Stimulated activated CD8-positive, alpha-beta memory T cell treated with anti-CD3 and anti-CD28 coated beads, Interleukin-12 subunit alpha, Interleukin-12 subunit beta, amount 100 ng/mL, for 24 hours (primary cell): ENCODE results near the gene HLA-G.
"Not testable (repeated sequence)": the region's sequence is repeated elsewhere in the genome, so short reads cannot be mapped to it uniquely, and the experiment has no call there.

Experiments
- DNase-seq: peaks from one replicate; pipeline ENCODE4 v3.0.0-alpha.2; 2020; ENCODE audit errors: extremely low read depth

HLA-G gene

GRCh38 chr6:29827579-29828470, at the start of gene HLA-G:
Gene HLA-G (plus strand): TSS chr6:29827825. CDS start chr6:29827845, 20 bp downstream.
- DNase-seq = no peak

GRCh38 chr6:29780019-29780698, 47.5 kb upstream of the HLA-G start:
- not testable (repeated sequence) for DNase-seq

DNA sequence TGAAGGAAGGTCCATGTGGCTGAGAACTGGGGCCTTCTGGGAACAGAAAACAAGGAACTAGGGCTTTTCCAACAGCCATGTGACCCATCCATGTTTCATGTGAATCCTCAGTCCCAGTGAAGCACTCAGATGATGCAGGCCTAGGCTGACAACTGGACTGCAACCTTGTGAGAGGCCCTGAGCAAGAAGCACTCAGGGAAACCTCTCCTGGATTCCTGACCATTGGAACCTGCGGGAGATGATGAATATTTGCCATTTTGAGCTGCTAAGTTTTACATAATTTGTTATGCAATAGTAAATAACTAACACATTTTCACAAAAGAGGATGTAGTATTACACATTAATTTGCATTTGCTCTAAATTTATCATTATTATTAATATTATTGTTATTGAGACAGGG, 38.4 kb upstream of the HLA-G start:
- no peak for DNase-seq

DNA sequence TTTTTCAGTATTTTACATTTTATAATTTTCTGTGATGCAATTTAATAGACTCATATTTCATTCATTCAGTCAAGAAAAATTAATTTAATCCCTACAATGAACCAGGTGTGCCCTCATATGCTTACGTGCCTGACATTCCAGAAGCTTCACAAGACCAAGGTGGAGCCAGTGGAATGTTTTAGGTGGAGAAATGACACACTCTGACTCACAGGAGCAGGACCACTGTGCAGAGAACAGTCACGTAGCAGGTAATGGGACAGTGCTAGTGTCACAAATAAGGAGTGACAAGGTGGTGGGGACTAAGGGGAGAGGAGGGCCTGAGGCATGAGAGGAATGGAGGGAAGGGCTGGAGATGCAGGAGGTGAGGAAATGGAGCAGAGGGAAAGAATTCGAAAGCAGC, 37.0 kb upstream of the HLA-G start:
- DNase-seq = no peak

GRCh38 chr6:29791162-29791561, 36.5 kb upstream of the HLA-G start:
- DNase-seq = no peak

DNA sequence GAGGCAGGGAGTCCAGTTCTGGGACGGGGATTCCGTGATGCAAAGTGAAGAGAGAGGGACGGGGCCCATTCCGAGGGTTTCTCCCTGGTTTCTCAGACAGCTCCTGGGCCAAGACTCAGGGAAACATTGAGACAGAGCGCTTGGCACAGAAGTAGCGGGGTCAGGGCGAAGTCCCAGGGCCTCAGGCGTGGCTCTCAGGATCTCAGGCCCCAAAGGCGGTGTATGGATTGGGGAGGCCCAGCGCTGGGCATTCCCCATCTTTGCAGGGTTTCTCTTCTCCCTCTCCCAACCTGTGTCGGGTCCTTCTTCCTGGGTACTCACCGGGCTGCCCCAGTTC, 35.9 kb upstream of the HLA-G start:
- DNase-seq = no peak

GRCh38 chr6:29792123-29793035, 35.2 kb upstream of the HLA-G start:
- DNase-seq = no peak

DNA sequence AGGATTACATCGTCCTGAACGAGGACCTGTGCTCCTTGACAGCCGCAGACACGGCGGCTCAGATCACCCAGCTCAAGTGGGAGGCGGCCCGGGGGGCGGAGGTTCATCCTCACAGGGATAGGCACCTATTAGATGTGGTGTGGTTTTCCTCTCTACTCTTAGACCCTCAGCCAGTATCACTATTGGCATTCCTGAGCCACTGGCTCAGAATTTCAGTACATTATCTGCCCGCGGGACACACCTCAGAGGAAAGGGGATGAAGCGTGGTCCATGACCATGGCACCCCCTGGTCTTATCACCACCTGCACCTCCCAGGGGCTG, 34.6 kb upstream of the HLA-G start:
- no peak for DNase-seq

DNA sequence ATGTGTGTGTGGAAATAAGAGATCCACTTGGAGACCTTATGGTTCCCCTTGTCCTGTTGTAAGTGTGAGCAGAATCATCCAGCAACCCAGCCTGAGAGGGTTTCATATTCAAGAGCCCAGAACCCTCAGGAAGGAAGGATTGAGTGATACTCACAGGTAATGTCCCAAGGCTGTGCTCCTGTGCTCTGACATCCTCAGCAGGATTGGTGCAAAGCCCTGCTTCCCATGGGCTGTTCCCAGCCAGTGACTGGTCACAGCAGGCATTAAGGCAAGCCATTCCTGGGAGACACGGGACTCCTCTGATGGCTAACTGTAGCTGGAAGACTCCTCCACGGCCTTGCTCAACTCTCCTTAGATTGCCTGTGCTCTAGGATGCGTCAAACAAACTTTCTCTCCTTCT, 33.8 kb upstream of the HLA-G start:
- DNase-seq = no peak

GRCh38 chr6:29796026-29796425, 31.6 kb upstream of the HLA-G start:
- DNase-seq = no peak

GRCh38 chr6:29797135-29797534, 30.5 kb upstream of the HLA-G start:
- DNase-seq = no peak

DNA sequence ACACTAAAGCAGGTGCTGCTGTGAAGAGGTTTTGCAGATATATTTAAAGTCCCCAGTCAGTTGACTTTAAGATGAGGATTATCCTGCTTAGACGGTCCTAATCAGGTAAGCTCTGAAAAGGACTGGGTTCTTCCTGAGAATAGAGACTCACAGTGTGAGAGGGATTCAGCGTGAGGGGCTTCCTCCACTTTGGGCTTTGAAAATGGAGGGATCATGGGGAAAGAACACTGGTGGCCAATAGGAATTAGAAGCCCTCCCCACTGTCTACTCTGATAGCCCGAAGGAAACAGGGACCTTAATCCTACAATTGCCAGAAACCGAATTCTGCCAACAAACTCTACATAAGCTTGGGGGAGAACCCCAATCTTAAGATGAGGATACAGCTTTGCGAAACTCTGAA, 29.7 kb upstream of the HLA-G start:
- DNase-seq = no peak

DNA sequence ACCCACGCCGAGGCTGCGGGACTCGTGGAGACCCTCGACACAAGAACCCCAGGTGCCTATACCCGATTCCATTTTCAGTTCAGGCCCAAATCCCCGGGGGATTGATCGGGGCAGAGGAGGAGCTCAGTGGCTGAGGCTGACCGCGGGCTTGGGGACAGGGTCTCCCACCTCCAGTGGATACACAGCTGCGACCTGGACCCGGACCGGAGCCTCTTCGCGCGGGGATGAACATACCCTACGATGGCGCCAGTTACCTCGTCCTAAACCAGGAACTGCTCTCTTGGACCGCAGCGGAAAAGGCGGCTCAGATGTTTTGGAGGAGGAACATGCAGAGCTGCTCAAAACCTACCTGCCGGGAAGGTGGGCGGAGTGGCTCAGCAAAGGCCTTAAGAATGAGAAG, 27.4 kb upstream of the HLA-G start:
- no peak for DNase-seq

GRCh38 chr6:29806387-29806786, 21.2 kb upstream of the HLA-G start:
- no peak for DNase-seq

GRCh38 chr6:29809249-29809648, 18.4 kb upstream of the HLA-G start:
- DNase-seq = no peak

DNA sequence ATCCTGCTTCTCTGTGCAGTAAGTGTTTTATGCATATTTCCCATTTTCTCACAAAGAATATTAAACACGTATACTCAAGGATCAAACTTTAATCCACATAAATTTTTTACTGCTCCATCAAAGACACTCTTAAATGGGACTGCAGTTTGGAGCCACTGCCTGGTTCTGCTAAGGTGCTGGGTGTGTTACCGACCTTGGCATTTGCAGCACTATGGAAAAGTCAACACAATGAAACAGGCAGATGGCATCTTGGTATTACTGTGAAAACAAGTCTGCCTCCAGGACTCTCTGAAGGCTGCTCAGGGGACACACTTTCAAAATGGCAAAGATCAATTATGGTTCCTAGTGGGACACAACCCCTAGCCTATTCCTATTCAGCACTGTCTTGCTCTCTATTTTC, 17.3 kb upstream of the HLA-G start:
- no peak for DNase-seq

- no peak for DNase-seq
Measured at GRCh38 chr6:29811377-29811776, 16.2 kb upstream of the HLA-G start.

DNA sequence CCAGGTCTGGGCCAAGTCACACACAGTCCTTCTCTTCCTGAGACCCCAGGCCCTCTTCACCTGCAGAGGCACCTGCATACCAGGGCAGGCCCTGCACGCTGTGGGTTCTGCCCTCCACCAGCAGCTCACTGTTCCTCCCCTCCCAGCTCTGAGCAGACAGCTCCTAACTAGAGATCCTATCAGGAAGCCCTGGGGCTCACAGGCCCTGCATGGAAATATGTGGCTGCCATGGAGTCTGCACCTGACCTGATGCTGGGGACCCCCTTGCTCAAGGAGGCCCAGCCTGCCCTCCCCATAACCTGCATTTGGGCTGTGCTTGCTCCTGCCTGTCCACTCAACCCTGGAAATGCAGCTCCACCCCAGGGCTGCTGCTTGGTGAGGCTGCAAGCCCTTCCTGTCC, 14.6 kb upstream of the HLA-G start:
- no peak for DNase-seq

DNA sequence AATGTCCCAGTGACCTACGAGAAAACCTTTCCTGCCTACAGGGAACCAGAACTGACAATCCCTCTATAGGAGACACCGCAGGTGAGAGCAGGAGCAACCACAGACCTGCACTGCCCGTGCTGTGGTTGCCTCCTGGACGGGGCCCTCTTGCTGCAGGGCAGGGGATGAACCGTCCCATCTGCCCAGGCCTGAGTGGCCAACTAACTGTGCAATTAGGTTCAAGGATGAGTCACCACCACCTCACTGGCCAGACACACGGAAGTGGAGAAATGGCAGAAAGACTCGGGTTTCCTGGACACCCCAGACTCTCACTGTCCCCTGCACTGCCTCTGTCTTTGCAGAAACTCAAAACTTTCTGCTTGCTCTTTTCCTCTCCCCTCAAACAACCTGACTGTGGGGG, 13.8 kb upstream of the HLA-G start:
- no peak for DNase-seq

- DNase-seq = no peak
Measured at GRCh38 chr6:29814379-29815117, 13.1 kb upstream of the HLA-G start.

DNA sequence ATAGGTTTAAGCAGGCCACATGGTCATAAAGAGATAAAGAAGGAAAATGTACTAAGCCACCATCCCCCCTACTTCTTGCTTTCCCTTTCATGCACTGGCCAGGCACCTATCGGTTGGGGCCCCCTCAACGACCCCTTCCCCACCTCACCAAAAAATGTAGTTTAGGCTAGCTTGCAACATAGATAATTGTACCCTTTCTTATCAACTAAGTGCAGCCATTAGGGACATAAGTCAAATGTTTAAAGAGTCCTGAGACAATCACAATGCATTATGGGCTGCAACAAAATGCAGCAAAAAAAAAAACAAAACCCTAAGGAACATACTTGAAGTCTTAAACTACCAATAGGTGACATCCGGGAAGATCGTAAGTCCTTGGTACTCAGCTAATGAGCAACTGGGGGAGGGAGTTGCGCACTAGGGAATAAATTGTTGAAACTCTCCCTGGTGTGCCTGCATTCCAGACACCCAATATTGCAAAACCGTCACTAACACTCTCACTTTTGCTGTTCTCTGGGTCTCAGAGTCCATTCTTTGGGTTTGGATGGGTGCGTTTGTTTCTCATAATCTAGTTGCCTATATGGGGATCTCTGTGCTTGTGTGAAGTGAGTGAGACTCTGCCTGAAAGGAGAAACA, 12.4 kb upstream of the HLA-G start:
- no peak for DNase-seq
